T-helper 2 cell treated with Interferon-gamma antibody and Interleukin-4, amounts not matched to agents 5 μg/mL and 100 μg/mL, for 36 hours (primary cell): Measurements from ENCODE around the gene MDC1.
A peak's percentile ranks its signal among the peaks of the same experiment; 100 is the strongest.

ENCODE experiments used
- DNase-seq: peaks from one replicate; pipeline ENCODE4 v3.0.0; 2021; ENCODE audit warnings: low spot score
- H3K27ac Mint-ChIP-seq: one replicate; pipeline ENCODE4 v1.8.0; 2021; ENCODE audit warnings: mild to moderate bottlenecking, mixed read lengths
- H3K27me3 Mint-ChIP-seq: one replicate; pipeline ENCODE4 v1.8.0; 2021; ENCODE audit warnings: low read depth, mixed read lengths
- H3K36me3 Mint-ChIP-seq: one replicate; pipeline ENCODE4 v1.8.0; 2021; ENCODE audit warnings: low read depth, mixed read lengths
- H3K4me1 Mint-ChIP-seq: one replicate; pipeline ENCODE4 v1.8.0; 2021; ENCODE audit warnings: low read depth, mixed read lengths
- H3K4me3 Mint-ChIP-seq: one replicate; pipeline ENCODE4 v1.8.0; 2022; ENCODE audit warnings: mild to moderate bottlenecking, moderate library complexity, mixed read lengths
- H3K9me3 Mint-ChIP-seq: one replicate; pipeline ENCODE4 v1.8.0; 2021; ENCODE audit warnings: mixed read lengths

Gene MDC1

DNA sequence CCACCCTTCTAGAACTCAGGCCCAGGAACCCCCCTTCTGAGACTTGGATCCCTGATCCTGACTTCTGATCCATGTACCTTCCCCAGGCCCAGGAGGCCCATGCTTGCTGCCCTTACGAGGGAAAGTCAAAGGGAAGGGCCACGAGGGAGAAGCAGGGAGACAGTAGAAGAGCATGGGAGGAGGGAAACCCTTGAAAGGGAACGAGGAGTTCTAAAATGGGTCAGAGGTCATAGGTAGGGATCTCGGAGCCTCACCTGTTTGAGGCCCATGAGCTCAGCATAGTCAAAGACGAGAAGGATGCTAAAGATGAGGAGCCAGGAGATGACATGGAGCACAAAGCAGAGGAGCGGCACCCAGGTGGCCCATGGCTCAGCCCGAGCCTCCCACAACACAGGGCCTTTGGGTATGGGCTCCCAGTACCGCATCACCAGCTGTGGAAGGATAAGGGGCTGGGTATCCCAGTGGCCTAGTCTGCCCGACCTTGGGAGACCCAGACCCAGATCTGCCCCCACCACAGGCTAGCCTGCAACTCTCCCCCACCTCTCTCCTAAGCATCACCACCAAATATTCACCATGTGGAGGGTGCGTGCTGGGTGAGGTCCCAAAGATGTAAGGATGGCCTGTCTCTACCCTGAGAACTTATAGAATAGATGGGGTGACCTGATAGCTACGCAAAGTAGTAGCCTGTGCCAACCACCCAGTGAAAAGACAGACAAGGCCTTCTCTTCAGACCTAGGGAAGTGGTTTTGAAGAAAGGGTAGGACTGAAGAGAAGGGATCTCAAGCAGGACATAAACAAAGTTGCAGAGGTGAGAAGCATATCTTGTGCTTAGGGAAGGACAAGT, 27.8 kb downstream of the MDC1 start:
- H3K27ac Mint-ChIP-seq, result peak overlapping the region; percentile 93

DNA sequence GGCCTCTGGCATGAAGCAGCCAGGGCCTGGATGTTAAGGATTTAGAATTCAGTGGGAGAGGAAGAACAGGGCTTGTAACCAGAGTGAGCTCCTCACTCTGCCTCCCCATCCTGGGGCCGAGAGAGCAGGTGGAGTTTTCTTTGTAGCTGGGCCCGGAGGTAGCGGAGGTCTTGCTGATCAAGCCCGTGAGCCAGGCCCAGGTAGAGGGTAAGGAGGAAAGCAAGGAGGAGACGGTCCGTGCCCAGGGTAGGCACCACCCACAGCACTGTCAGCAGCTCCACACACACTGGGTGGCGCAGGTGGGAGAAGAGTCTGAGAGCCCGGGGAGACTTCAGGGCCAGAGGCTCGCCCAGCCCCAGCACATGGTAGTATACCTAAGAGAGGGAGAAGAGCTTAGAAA, 28.5 kb downstream of the MDC1 start:
- H3K4me1 Mint-ChIP-seq, result peaks cover 40% of the 10 kb centered on the region
- no peak for DNase-seq

More for the DNA sequence above, 27.8 kb downstream of the MDC1 start:
- Mint-ChIP-seq H3K9me3 (no peaks in the 10 kb centered on the region), H3K27me3 (no peaks in the 10 kb centered on the region), H3K4me3 (peak overlapping the region; percentile 96), H3K4me1 (peaks cover 40% of the 10 kb centered on the region), H3K36me3 (peaks cover 26% of the 10 kb centered on the region)
- no peak for DNase-seq

DNA sequence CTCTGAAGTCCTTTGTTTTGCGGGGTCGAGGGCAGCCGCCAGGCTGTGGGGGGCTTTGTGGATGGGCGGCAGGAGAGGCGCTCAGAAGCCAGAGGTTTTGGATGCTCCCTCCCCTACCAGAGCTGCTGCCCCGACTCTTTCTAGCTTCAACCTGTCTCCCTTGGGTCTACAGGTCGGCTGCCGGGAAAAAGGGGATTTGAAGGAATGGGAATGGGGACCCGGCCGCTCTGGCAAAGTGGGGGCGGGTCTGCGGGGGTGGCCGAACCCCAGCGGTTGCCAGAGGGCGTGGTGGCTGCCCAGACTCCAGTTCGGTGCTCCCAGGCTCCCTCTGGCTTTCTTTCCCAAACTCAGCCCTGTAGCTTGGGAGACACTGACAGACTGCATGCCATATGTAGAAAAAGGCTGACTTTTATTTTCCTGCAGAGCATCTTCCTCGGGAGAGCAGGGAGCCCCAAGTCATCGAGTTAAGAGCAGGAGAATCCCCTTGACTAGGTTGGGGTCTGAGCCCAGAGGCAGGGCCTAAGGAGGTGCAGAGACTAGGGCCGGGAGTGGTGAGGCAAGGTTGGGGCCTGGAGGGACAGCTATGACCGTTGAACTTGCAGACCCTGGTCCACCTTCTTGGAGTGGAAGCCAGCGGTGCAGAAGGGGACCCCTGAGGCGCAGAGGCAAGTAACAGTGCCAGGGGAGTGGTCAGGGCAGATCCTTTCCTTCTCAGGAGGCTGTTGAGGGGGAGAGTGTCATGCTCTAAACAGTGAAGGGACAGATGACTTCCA, 29.2 kb downstream of the MDC1 start:
- no peak for DNase-seq
- Mint-ChIP-seq H3K27ac (peak overlapping the region; percentile 93), H3K36me3 (peaks cover 40% of the 10 kb centered on the region), H3K4me1 (peaks cover 40% of the 10 kb centered on the region), H3K4me3 (peak overlapping the region; percentile 96), H3K27me3 (no peaks in the 10 kb centered on the region), H3K9me3 (no peaks in the 10 kb centered on the region)

More for the DNA sequence above, 28.5 kb downstream of the MDC1 start:
- Mint-ChIP-seq H3K4me3 (peak overlapping the region; percentile 96), H3K36me3 (peaks cover 33% of the 10 kb centered on the region), H3K27me3 (no peaks in the 10 kb centered on the region), H3K27ac (peak overlapping the region; percentile 93), H3K9me3 (no peaks in the 10 kb centered on the region)

DNA sequence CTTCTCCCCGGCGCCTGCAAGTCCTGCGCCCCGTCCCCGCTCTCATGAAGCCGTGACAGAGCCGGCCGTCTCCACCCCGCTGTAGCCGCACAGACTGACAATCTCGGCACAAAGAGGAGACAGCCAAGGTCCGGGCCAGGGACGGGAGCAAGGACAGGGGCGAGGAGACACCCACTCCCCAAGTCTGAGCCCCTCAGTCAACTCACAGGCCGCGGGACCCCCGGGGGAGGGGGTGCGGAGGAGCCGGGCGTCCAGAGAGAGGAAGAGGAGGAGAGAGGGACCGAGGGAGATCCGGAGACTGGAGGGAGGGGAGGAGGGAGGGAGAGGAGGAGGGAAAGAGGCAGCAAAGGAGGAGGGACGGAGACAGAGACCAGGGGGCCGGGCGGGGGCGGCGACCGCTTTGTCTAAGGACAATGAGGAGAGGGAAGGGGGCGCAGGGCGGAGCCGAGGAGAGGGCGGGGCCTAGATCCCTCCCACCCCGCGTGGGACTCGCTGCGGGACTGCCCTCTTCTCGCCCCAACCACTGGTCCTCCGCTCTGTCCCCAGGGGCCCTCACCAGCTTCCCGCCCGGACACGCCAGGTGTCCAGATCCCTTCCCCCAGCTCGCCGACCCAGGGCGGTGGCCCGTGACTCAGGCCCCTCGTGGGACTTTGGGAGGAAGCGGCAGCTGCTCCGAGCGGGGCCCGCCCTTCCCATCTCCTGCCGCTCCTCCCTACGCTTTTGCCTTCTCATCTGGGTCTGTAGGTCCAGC, 30.0 kb downstream of the MDC1 start:
- Mint-ChIP-seq H3K4me1 (peaks cover 40% of the 10 kb centered on the region), H3K4me3 (peak overlapping the region; percentile 96), H3K27me3 (no peaks in the 10 kb centered on the region), H3K27ac (peak overlapping the region; percentile 93), H3K36me3 (peaks cover 47% of the 10 kb centered on the region), H3K9me3 (no peaks in the 10 kb centered on the region)
- DNase-seq, result peak; percentile 85

DNA sequence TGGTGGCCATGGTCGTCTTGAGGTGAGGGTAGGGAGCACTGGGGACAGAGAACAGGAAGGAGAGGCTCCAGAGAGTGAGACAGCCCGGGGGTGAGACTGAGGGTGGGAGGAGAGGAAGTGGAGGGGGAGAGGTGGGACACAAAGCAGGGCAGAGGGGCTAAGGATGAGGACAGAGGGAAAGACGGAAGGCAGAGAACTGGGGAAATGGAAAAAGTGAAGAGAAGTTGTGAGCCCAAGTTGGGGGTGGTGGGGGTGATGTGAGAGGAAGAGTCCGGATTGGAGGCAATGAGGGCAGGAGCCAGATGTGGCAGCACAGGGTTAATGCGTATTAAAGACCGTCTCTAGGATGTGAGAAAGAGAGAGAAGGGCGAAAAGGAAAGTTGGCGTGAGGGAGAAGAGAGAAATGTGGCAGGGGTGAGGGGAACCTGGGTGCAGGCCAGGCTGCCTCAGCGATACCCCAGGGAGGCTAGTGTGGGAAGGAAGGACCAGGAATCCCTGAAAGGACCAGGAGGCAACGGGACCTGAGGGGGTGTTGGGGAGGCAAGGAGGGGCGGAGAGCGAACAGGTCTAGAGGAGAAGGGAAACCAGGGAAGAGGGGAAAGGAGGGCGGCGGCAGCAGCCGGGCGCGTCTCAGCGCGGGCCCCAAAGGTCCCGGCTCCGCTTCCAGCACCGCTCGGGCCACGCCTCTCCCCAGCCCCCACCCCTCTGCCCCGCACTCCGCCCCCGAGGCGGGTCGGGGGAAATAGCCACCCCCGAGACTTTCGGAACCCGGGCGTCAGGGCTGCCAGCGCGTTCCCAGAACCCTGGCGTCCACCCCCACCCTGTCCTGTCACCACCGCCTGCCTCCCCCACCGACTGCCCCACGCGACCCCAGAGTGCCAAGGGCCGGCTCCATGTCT, 30.8 kb downstream of the MDC1 start, which contains the start of gene PPP1R18:
TSS of gene PPP1R18 (minus strand) at position 637 of the 899 bp plus-strand sequence. CDS start at position 10, 627 bp downstream.
- H3K36me3 Mint-ChIP-seq, result peaks cover 55% of the 10 kb centered on the region
- H3K4me1 Mint-ChIP-seq, result peaks cover 40% of the 10 kb centered on the region
- H3K27me3 Mint-ChIP-seq, result no peaks in the 10 kb centered on the region
- peak within 1 kb of the TSS; percentile 93 for H3K27ac Mint-ChIP-seq
- peak within 1 kb of the TSS; percentile 96 for H3K4me3 Mint-ChIP-seq
- H3K9me3 Mint-ChIP-seq, result no peaks in the 10 kb centered on the region
- peak; percentile 82 for DNase-seq

DNA sequence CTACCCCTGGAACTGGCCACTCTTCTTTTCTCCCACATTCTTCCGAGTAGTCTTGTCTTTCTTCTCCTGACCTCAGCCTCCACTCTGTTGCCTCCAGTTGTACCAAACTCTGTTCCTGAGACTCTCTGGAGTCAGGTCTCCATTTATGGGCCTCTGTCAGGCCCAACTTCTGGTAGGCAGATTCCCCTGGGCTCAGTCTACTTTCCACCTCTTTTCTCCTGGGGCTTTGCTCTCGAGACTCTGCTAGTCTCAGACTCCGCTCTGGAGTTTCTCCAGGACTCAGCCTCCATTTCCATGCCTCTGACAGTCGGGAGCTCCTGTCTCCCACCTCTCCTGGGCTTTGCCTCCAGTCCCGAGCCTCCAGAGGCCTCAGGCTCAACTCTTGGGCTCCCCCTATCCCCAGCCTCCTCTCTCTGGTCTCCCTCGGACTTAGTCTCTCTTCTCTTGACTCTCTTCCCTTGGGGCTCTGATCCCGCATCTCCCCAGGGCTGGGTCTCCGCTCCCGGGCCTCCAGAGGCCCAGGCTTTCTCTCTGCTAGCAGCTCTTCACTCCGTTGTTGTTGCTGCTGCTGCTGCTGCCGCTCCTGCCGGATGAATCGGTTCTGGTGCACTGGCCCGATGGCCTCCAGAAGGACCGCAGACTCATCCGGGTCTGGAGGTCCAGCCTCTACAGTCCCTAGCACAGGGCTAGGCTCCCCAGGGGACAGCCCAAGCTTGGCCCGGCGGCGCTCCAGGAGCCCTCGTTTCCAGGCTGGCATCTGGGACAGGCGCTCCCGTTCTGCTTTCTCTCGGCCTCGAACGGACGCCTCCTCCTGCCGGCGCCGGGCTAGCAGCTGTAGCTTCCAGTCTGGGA, 31.7 kb downstream of the MDC1 start:
- Mint-ChIP-seq H3K27ac (peak overlapping the region; percentile 93), H3K9me3 (no peaks in the 10 kb centered on the region), H3K36me3 (peaks cover 62% of the 10 kb centered on the region), H3K27me3 (no peaks in the 10 kb centered on the region), H3K4me3 (peak overlapping the region; percentile 96), H3K4me1 (peaks cover 37% of the 10 kb centered on the region)
- no peak for DNase-seq

DNA sequence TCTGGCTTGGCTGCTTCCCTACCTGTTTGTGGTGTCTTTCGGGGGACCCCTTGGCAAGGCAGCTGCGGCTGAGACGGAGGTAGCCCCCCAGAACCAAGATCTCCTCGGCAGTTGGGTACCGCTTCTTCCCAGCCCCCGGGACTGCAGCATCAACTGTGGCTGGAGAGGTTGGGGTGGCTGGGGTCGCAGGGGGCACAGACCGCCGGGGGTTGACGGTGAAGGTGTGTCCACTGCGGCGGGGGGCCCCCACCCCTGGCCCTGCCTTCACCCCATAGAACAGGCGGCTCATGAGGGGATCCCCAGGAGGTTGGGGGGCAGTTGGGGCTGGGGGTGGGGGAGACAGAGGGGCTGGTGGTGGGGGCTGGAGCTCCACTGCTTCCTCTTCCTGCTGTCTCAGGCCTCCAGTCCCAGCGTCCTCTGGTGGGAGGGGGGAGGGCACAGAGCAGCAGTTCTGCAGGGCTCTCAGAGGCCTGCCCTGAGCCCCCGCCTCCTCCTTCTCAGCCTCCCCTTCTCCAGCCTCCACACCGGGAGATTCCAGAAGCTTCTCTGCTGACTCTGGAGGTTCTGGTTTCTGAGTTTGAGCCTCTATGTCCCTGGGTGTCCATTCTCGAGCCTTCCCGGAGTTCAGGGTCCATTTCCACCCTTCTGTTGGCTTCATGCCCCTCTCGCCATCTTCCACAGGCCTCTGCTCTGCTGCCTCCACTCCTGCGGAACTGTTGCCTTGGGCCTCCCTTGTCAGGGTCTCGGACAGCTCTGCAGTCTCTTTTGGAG, 32.5 kb downstream of the MDC1 start:
- DNase-seq, result peak; percentile 54
- H3K36me3 Mint-ChIP-seq, result peaks cover 70% of the 10 kb centered on the region
- no peaks in the 10 kb centered on the region for H3K9me3 Mint-ChIP-seq
- H3K4me3 Mint-ChIP-seq, result peak overlapping the region; percentile 96
- peak overlapping the region; percentile 93 for H3K27ac Mint-ChIP-seq
- no peaks in the 10 kb centered on the region for H3K27me3 Mint-ChIP-seq
- H3K4me1 Mint-ChIP-seq, result peaks cover 38% of the 10 kb centered on the region

DNA sequence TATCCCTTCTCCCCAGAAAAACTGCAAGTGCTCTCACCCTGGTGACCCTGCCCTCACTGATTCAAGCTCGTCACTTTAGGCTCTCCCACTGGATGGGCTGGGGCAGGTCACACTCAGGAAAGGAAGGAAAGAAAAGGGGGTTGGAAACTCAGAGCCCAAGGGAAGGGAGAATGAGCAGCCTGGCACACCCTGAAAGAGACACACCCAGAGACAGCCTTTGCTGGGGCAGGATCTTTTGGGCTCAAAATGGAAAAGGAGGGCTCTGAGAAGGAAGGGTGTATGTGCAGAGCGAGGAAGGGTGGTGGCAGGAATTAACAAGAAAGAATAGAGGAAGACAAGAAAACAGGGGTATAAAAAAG, 33.1 kb downstream of the MDC1 start:
- Mint-ChIP-seq H3K4me1 (peaks cover 38% of the 10 kb centered on the region), H3K4me3 (peak overlapping the region; percentile 96), H3K9me3 (no peaks in the 10 kb centered on the region), H3K36me3 (peaks cover 76% of the 10 kb centered on the region), H3K27me3 (no peaks in the 10 kb centered on the region), H3K27ac (peak overlapping the region; percentile 88)
- no peak for DNase-seq

DNA sequence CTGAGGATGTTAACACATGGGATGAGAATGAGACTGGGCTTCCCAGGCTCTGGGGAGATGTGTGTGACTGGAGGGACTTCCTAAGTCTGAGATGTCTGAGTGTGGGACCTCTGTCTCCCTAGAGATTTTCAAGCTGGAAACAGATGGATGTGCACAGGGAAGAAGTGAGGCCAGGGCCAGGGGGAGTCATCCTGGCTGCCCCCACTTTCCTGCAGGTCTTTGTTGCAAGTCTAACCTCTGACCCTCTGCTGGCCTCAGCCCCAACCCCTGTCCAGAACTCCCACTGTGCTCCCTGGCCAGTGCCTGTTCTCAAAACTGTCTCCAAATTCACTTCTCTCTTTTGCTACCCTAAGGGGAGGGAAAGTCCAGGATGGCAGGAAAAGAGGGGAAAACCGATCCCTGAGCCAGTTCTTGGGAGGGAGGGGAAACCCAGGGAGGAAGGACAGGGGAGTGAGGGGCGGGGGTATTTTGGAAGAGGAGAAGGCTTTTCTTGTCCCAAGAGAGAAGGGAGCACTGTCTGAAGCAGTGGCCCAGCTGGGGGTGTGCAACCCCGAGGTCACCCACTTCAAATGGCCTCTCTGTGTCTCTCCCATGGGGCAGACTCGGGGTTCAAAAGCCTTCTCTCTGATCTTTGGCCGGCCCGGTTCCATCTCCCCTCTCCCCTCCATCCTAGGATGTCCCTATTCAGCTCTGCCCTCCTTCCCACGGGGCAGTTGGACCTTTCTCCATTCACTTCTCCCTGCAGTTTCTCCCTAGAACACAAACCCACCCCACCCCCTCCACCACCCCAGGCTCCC, 33.7 kb downstream of the MDC1 start:
- Mint-ChIP-seq H3K36me3 (peaks cover 77% of the 10 kb centered on the region), H3K27me3 (no peaks in the 10 kb centered on the region), H3K9me3 (no peaks in the 10 kb centered on the region), H3K27ac (peak overlapping the region; percentile 88), H3K4me3 (peak overlapping the region; percentile 96), H3K4me1 (peaks cover 36% of the 10 kb centered on the region)
- no peak for DNase-seq

DNA sequence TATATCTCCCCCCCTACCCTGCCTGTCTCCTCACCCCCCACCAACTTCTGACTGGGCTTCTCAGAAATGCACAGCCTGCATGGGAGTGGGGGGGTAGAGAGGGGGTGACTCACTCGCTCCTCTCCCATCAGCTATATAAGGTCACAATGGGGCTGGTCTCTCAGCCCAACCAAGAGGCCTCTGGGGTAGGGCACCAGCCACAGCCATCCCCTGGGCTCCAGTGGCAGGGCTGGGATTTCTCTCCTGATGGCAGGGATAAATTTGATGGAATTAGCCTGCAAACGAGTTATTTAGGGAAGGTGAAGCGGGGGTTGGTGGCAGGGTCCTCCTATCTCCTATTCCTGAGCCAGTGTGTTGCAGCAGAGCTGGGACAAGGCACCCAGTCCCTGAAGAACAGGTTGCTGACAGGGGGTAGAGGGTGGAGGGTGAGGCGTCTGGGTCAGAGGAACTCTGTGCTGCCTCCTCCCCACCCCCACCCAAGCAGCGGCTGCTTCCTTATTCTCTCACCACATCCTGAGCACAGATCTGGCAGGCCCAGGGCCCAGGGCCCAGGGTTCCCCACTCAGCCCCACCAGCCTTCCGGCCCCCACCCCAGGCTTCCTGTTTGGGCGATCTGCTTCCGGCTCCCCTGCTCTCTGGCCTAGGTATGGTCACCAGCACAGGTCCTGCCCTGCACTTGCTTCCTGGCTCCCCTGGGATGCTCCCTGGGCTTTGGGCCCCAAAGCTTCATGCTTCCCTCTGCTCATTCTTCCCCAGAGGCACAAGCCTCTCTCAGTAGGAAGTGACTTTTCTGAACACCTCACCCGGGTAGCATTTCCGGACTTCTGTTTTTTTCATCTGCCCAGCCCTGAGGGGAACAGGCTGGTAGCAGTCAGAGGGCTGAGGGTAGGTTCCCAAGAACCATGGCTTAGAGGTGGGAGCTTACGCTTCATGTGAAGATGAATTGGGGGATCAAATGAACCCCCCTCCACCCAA, 34.7 kb downstream of the MDC1 start:
- Mint-ChIP-seq H3K4me3 (peak overlapping the region; percentile 96), H3K36me3 (peaks cover 74% of the 10 kb centered on the region), H3K27me3 (no peaks in the 10 kb centered on the region), H3K4me1 (peaks cover 28% of the 10 kb centered on the region), H3K27ac (peak overlapping the region; percentile 88), H3K9me3 (no peaks in the 10 kb centered on the region)
- DNase-seq, result peak; percentile 87
